HepG2 (cell line): ENCODE results near the gene SLC12A5. TPM values are rescaled to one million over a fixed set of nuclear protein-coding genes. Genes with fewer than 3 reads are reported as not detected.

Experiments
- ATAC-seq: fragments of 200-7000 bp; cut with Tn5 transposase; 3 replicates; pipeline ENCODE4 v1.9.1; 2020; ENCODE audit warnings: mild to moderate bottlenecking, moderate library complexity
- BruUV-seq: library from RNA; stranded (reverse); fragments of 400-500 nt; replicated peaks from 2 replicates; lab custom pipeline; 2021; lab: Mats Ljungman, UMichigan
- CTCF ChIA-PET: fragments of 300-600 bp; formaldehyde crosslinking; extraction: SDS; loops from one replicate; lab custom pipeline; 2021; ENCODE audit warnings: low total read pairs, inconsistent platforms, low intra/inter-chr PET ratio; lab: Yijun Ruan, JAX
- POLR2A ChIA-PET: fragments of 350-600 bp; sonication (Branson Sonifier 250); formaldehyde crosslinking; loops from one replicate; lab custom pipeline; 2020; ENCODE audit warnings: antibody characterized with exemption, inconsistent platforms; lab: Yijun Ruan, JAX
- DNase-seq: peaks from one replicate; pipeline ENCODE4 v3.0.0-alpha.2; 2015; ENCODE audit warnings: low spot score
- FAIRE-seq: peaks from 3 replicates; lab custom pipeline; 2011; peaks lifted over from hg19 to GRCh38; lab: Jason Lieb, UNC
- H2AFZ ChIP-seq: one replicate; pipeline ENCODE4 v1.6.1; 2011; ENCODE audit warnings: low read length, inconsistent platforms
- H3K27ac ChIP-seq: fragments of 300-600 bp; 3 replicates; pipeline ENCODE4 v1.8.0; 2011; ENCODE audit warnings: mixed run types, mild to moderate bottlenecking, mixed read lengths, low read length, inconsistent platforms; ENCODE audit not compliant: insufficient read depth; ENCODE audit errors: extremely low read length
- H3K27me3 ChIP-seq, 2 experiments: fragments of 200-600 bp in 1 of 2; 2 replicates in 1 of 2; 3 replicates in 1 of 2; pipeline versions ENCODE4 v1.6.0 to v1.8.0; 2011; ENCODE audit warnings: low read length in 2 of 2, mild to moderate bottlenecking in 2 of 2, moderate library complexity in 2 of 2, inconsistent platforms in 1 of 2; ENCODE audit not compliant: insufficient read depth in 2 of 2, control insufficient read depth in 1 of 2
- H3K36me3 ChIP-seq, 2 experiments: fragments of 200-600 bp in 1 of 2; replicated peaks in 1 of 2; 2 replicates in 1 of 2; 3 replicates in 1 of 2; pipeline versions ENCODE4 v1.5.1 to v1.8.0; 2011; ENCODE audit warnings: low read length in 2 of 2, inconsistent platforms in 1 of 2; ENCODE audit not compliant: insufficient read depth in 2 of 2, control insufficient read depth in 1 of 2
- H3K4me1 ChIP-seq: 2 replicates; pipeline ENCODE4 v1.5.1; 2012; ENCODE audit warnings: low read length, inconsistent platforms; ENCODE audit not compliant: insufficient read depth
- H3K4me2 ChIP-seq: 2 replicates; pipeline ENCODE4 v1.6.0; 2011; ENCODE audit warnings: low read depth, low read length, inconsistent platforms
- H3K4me3 ChIP-seq, 3 experiments: fragments of 200-600 bp in 1 of 3; sonication (generic), shearing (Covaris generic) in 1 of 3; replicated peaks in 1 of 3; 2 replicates each; pipeline ENCODE4 v1.5.1; 2011 to 2016; ENCODE audit warnings: low read length in 3 of 3, inconsistent platforms in 2 of 3, low read depth in 2 of 3, mild to moderate bottlenecking in 2 of 3, control low read depth in 1 of 3, mixed read lengths in 1 of 3; ENCODE audit not compliant: insufficient read depth in 1 of 3
- H3K79me2 ChIP-seq: one replicate; pipeline ENCODE4 v1.6.1; 2011; ENCODE audit warnings: low read length, inconsistent platforms; ENCODE audit not compliant: insufficient read depth
- H3K9ac ChIP-seq: 2 replicates; pipeline ENCODE4 v1.6.0; 2011; ENCODE audit warnings: mild to moderate bottlenecking, low read depth, low read length, inconsistent platforms; ENCODE audit not compliant: insufficient read depth
- H3K9me3 ChIP-seq: 2 replicates; pipeline ENCODE4 v1.5.1; 2012; ENCODE audit warnings: mild to moderate bottlenecking, low read length
- H4K20me1 ChIP-seq: 2 replicates; pipeline ENCODE4 v1.6.0; 2011; ENCODE audit warnings: inconsistent platforms, mild to moderate bottlenecking, low read length, moderate library complexity; ENCODE audit not compliant: insufficient read depth
- NR2C2 ChIP-seq: sonication (generic); formaldehyde crosslinking; IDR thresholded peaks from 2 replicates; pipeline ENCODE4 v1.4.0; 2020; ENCODE audit warnings: missing genetic modification reagents, mild to moderate bottlenecking, moderate library complexity, borderline replicate concordance
- SRF ChIP-seq: IDR thresholded peaks from 2 replicates; pipeline ENCODE4 v1.6.1; 2011; ENCODE audit warnings: mild to moderate bottlenecking, low read depth, low read length, moderate library complexity
- ZNF160 ChIP-seq: sonication (generic); formaldehyde crosslinking; IDR thresholded peaks from 2 replicates; pipeline ENCODE4 v1.8.0; 2022; ENCODE audit warnings: mild to moderate bottlenecking, inconsistent platforms, missing genetic modification reagents
- WGBS: methylation state at CpG from one replicate; pipeline ENCODE4 v1.1.6; 2017; ENCODE audit warnings: low lambda C conversion rate; 5-methylcytosine and 5-hydroxymethylcytosine counted together
- in situ Hi-C: cut with HindIII; loops from 2 replicates; pipeline ENCODE4 v1.10.0; 2017; ENCODE audit warnings: low pct_unique_long_range_greater_than_20kb; ENCODE audit not compliant: extremely low pct_ligation_motif_present
- intact Hi-C: fragments of 100-400 bp; cut with micrococcal nuclease; formaldehyde crosslinking; loops from one replicate; pipeline ENCODE4 v1.10.0; 2022; ENCODE audit not compliant: unreplicated experiment
- polyA plus RNA-seq, 8 experiments: library from polyadenylated mRNA; depleted of rRNA in 3 of 8; stranded (reverse) in 7 of 8; unstranded in 1 of 8; fragments of >200 nt; fragmentation: Illumina TruSeq in 4 of 8; extraction: Trizol in 4 of 8; gene quantifications; 2 replicates each; pipeline versions ENCODE4 v1.2.1 to v1.2.3, GENCODE V29; 2011 to 2016; ENCODE audit warnings: low read depth in 4 of 8, missing spikeins in 1 of 8, mixed read lengths in 1 of 8; ENCODE audit not compliant: insufficient read depth in 1 of 8
- total RNA-seq, 5 experiments: library from RNA; depleted of rRNA; stranded (reverse); fragments of >200 nt; fragmentation: Illumina TruSeq; extraction: Trizol; gene quantifications; 2 replicates each; pipeline ENCODE4 v1.2.3, GENCODE V29; 2016; ENCODE audit warnings: low read depth in 1 of 5
- TF ChIP-seq, protein P1 (sequence below): sonication (generic); formaldehyde crosslinking; IDR thresholded peaks from 2 replicates; pipeline ENCODE4 v1.4.0; 2020; ENCODE audit warnings: missing genetic modification reagents; ENCODE audit errors: not compliant biosample characterization
- TF ChIP-seq, protein P2 (sequence below): sonication (generic); formaldehyde crosslinking; IDR thresholded peaks from 2 replicates; pipeline ENCODE4 v1.8.0; 2022; ENCODE audit warnings: mild to moderate bottlenecking, missing genetic modification reagents

Gene SLC12A5
- total and polyA plus RNA-seq, 2 of the 13 experiments (the other 11 are each of a cell fraction or from before 2014, with no cell fraction given), result 4.3 to 5.4 TPM

DNA sequence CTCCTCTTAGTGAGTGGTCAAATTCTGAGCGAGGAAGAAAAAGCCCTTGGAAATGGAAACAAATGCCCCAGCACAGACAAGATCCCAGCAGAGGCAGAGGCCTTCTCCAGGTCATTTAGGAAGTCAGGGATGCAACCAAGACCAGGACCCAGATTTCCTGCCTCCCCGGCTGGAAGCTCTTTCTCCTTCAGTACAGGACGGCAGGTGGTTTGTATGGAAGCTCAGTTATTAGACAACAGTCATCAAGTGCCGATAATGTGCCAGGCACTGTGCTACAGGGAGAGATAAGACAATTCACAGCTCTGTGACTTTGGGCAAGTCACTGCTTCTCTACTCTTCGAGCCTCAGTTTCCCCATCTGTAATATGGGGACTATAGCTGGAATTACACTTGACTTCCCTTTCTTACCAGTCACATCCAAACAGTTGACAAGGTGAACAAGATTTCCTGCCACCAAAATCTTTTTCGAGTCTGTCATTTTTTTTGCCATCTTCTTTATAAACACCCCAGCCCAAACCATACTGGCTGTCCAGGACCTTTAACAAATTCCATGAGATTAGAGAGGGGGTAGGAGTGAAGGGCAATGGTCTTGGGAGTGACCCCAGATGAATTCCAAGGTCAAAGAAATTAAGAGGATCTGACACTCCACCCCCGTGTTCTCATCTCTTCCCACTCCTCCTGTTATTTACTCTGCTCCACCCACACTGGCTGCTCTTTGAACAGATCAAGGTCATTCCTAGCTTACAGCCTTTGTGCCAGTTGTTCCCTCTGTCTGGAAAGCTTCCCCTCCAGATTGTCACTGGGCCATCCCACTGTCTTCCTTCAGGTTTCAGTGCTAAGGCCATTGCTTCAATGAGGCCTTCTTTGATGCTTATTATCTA is 14.3 kb upstream of the SLC12A5 start (continued):
- TF ChIP-seq, protein P1, sequence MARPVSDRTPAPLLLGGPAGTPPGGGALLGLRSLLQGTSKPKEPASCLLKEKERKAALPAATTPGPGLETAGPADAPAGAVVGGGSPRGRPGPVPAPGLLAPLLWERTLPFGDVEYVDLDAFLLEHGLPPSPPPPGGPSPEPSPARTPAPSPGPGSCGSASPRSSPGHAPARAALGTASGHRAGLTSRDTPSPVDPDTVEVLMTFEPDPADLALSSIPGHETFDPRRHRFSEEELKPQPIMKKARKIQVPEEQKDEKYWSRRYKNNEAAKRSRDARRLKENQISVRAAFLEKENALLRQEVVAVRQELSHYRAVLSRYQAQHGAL, result peak; percentile 44
- TF ChIP-seq, protein P2, sequence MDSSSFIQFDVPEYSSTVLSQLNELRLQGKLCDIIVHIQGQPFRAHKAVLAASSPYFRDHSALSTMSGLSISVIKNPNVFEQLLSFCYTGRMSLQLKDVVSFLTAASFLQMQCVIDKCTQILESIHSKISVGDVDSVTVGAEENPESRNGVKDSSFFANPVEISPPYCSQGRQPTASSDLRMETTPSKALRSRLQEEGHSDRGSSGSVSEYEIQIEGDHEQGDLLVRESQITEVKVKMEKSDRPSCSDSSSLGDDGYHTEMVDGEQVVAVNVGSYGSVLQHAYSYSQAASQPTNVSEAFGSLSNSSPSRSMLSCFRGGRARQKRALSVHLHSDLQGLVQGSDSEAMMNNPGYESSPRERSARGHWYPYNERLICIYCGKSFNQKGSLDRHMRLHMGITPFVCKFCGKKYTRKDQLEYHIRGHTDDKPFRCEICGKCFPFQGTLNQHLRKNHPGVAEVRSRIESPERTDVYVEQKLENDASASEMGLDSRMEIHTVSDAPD (CRISPR knock-in tag), result no peak

DNA sequence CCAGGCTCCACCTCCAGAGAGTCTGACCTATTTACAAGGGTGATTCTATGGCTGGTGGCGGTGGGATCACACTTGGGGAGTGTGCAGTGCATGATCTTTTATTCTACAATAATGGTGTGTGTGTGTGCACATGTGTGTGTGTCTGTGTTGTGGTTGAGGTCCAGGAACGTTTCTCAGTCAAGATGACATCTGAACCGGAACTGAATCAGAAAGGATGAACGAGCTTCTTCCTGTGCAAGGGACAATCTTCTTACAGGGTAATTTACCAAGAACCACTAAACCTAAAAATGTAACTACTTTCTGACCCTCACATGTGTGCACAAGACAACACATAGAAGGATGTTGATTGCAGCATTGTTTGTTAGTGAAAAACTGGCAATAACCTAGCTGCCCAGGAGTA is 11.7 kb upstream of the SLC12A5 start:
- H3K79me2 ChIP-seq, result no peaks in the 10 kb centered on the region
- H3K4me3 ChIP-seq, result no peak overlapping the region
- H4K20me1 ChIP-seq, result peaks cover 7% of the 10 kb centered on the region; the same call in 1 of the 2 replicates
- peaks cover 67% of the 10 kb centered on the region for H3K4me1 ChIP-seq
- H2AFZ ChIP-seq, result no peak overlapping the region
- CTCF ChIA-PET, result no interaction called here
- TF ChIP-seq SRF (no peak), NR2C2 (CRISPR knock-in tag) (peak; percentile 43; the same call in 1 of the 2 replicates), ZNF160 (CRISPR knock-in tag) (no peak)
- ATAC-seq, result no peak
- no peak overlapping the region for H3K4me2 ChIP-seq
- POLR2A ChIA-PET, result no interaction called here
- H3K36me3 ChIP-seq, result no peaks in the 10 kb centered on the region
- no peak for DNase-seq
- H3K9ac ChIP-seq, result no peak overlapping the region
- 57% methylated on average over 4 of the region's 4 CpGs for WGBS
- peaks cover 5 to 16% of the 10 kb centered on the region in 2 experiments; a peak in 3 of 5 replicates for H3K27me3 ChIP-seq
- no peak for FAIRE-seq
- in situ Hi-C loops, result no loop called here
- H3K27ac ChIP-seq, result no peak overlapping the region
- intact Hi-C loops, result no loop called here
- no TSS peak for BruUV-seq
- H3K9me3 ChIP-seq, result no peaks in the 10 kb centered on the region
